Neural cell (in vitro differentiated cells): ENCODE measurements around the gene TCF23.

Experiments used
- EP300 ChIP-seq: fragments of 450-650 bp; conservative IDR thresholded peaks from 2 replicates; pipeline ENCODE4 v1.6.1; 2014; ENCODE audit warnings: antibody characterized with exemption, mild to moderate bottlenecking, moderate library complexity; ENCODE audit not compliant: poor library complexity, severe bottlenecking
- MXI1 ChIP-seq: fragments of 450-650 bp; conservative IDR thresholded peaks from 2 replicates; pipeline ENCODE4 v1.6.1; 2014; ENCODE audit warnings: antibody characterized with exemption, mild to moderate bottlenecking; ENCODE audit not compliant: poor library complexity, severe bottlenecking
- SMC3 ChIP-seq: fragments of 450-650 bp; conservative IDR thresholded peaks from 2 replicates; pipeline ENCODE4 v1.6.1; 2014; ENCODE audit warnings: antibody characterized with exemption, mild to moderate bottlenecking, moderate library complexity; ENCODE audit not compliant: poor library complexity
- TAF1 ChIP-seq: IDR thresholded peaks from 2 replicates; pipeline ENCODE4 v1.6.1; 2012; ENCODE audit warnings: low read depth
- TF ChIP-seq, protein P1 (sequence below): fragments of 450-650 bp; IDR thresholded peaks from 2 replicates; pipeline ENCODE4 v1.5.1; 2014; ENCODE audit warnings: antibody characterized with exemption, mild to moderate bottlenecking, moderate library complexity; ENCODE audit not compliant: poor library complexity, severe bottlenecking

DNA sequence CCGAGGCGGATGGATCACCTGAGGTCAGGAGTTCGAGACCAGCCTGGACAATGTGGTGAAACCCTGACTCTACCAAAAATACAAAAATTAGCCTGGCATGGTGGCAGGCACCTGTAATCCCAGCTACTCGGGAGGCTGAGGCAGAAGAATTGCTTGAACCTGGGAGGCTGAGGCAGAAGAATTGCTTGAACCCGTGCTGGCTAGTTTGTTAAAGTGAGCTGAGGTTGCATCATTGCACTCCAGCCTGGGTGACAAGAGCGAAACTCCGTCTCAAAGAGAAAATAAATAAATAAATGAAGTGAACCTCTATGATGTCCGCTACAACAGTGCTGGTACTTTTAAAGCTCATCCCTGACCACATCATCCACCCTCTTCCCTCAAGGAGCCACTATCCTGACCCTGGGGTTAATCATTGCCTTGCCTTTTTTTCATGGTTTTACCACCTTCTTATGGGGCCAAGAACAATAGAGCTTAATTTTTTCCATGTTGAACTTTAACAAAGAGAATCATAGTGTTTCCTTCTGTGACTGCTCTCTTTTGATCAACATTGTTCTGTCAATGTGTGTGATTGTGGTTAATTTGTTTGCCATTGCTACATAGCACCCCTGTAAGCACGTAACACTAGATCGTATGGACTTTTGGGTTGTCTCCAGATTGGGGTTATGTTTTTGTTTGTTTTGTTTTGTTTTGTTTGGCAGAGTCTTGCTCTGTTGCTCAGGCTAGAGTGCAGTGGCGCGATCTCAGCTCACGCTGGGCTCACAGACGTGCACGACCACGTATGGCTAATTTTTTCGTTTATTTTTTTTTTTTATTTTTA lies 45.9 kb downstream of the TCF23 start:
- TF ChIP-seq, protein P1, sequence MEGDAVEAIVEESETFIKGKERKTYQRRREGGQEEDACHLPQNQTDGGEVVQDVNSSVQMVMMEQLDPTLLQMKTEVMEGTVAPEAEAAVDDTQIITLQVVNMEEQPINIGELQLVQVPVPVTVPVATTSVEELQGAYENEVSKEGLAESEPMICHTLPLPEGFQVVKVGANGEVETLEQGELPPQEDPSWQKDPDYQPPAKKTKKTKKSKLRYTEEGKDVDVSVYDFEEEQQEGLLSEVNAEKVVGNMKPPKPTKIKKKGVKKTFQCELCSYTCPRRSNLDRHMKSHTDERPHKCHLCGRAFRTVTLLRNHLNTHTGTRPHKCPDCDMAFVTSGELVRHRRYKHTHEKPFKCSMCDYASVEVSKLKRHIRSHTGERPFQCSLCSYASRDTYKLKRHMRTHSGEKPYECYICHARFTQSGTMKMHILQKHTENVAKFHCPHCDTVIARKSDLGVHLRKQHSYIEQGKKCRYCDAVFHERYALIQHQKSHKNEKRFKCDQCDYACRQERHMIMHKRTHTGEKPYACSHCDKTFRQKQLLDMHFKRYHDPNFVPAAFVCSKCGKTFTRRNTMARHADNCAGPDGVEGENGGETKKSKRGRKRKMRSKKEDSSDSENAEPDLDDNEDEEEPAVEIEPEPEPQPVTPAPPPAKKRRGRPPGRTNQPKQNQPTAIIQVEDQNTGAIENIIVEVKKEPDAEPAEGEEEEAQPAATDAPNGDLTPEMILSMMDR = no peak
- TF ChIP-seq MXI1 (no peak), SMC3 (no peak), TAF1 (no peak), EP300 (no peak)
